GM12872 (cell line): ENCODE data around the gene FHIT.

Experiments
- CTCF ChIP-seq: IDR thresholded peaks from 3 replicates; pipeline ENCODE4 v1.5.1; 2011; ENCODE audit warnings: low read depth, mild to moderate bottlenecking, low read length, moderate library complexity; ENCODE audit not compliant: insufficient read depth

Gene FHIT

GRCh38 chr3:60149501-60149900 is 1101.8 kb downstream of the FHIT start:
- TF ChIP-seq CTCF: no peak

- no peak for TF ChIP-seq CTCF
Observed at GRCh38 chr3:60147249-60147950, 1103.9 kb downstream of the FHIT start.

- no peak for TF ChIP-seq CTCF
Observed at GRCh38 chr3:60146121-60146520, 1105.1 kb downstream of the FHIT start.

- no peak for TF ChIP-seq CTCF
Observed at GRCh38 chr3:60144071-60144470, 1107.2 kb downstream of the FHIT start.

- TF ChIP-seq CTCF: no peak
Observed at GRCh38 chr3:60142009-60142408, 1109.2 kb downstream of the FHIT start.

- no peak for TF ChIP-seq CTCF
Observed at GRCh38 chr3:60140160-60140559, 1111.1 kb downstream of the FHIT start.

- no peak for TF ChIP-seq CTCF
Observed at GRCh38 chr3:60136601-60137000, 1114.7 kb downstream of the FHIT start.
